Astrocyte (in vitro differentiated cells and primary cell): ENCODE data around the gene WSB2. TPM values are rescaled to one million over a fixed set of nuclear protein-coding genes. Genes with fewer than 3 reads are reported as not detected.

ENCODE experiments used
- DNase-seq: peaks from one replicate; pipeline ENCODE4 v3.0.0-alpha.2; 2010; ENCODE audit warnings: low read depth
- FAIRE-seq: peaks from 2 replicates; lab custom pipeline; 2011; peaks lifted over from hg19 to GRCh38; lab: Jason Lieb, UNC
- H2AFZ ChIP-seq: 2 replicates; pipeline ENCODE4 v1.6.0; 2012; ENCODE audit warnings: low read depth, low read length, inconsistent platforms
- H3K27ac ChIP-seq: 2 replicates; pipeline ENCODE4 v1.5.1; 2011; ENCODE audit warnings: low read depth, low read length, inconsistent platforms
- H3K27me3 ChIP-seq: 2 replicates; pipeline ENCODE4 v1.6.0; 2011; ENCODE audit warnings: low read length, inconsistent platforms; ENCODE audit not compliant: insufficient read depth
- H3K36me3 ChIP-seq: 2 replicates; pipeline ENCODE4 v1.5.1; 2011; ENCODE audit warnings: low read length, inconsistent platforms; ENCODE audit not compliant: insufficient read depth
- H3K4me1 ChIP-seq: 2 replicates; pipeline ENCODE4 v1.5.1; 2011; ENCODE audit warnings: low read length, inconsistent platforms; ENCODE audit not compliant: insufficient read depth
- H3K4me2 ChIP-seq: 2 replicates; pipeline ENCODE4 v1.6.0; 2012; ENCODE audit warnings: low read length, inconsistent platforms
- H3K4me3 ChIP-seq: 2 replicates; pipeline ENCODE4 v1.5.1; 2011; ENCODE audit warnings: low read depth, mild to moderate bottlenecking, low read length, inconsistent platforms; ENCODE audit not compliant: insufficient read depth
- H3K79me2 ChIP-seq: 2 replicates; pipeline ENCODE4 v1.6.0; 2012; ENCODE audit warnings: mild to moderate bottlenecking, low read length, inconsistent platforms; ENCODE audit not compliant: insufficient read depth
- H3K9ac ChIP-seq: 2 replicates; pipeline ENCODE4 v1.6.0; 2012; ENCODE audit warnings: mild to moderate bottlenecking, low read length, inconsistent platforms
- H3K9me3 ChIP-seq: 2 replicates; pipeline ENCODE4 v1.5.1; 2012; ENCODE audit warnings: low read depth, mild to moderate bottlenecking, low read length, inconsistent platforms; ENCODE audit not compliant: insufficient read depth
- H4K20me1 ChIP-seq: 2 replicates; pipeline ENCODE4 v1.6.0; 2012; ENCODE audit warnings: low read length, inconsistent platforms; ENCODE audit not compliant: insufficient read depth
- H3K27ac Mint-ChIP-seq: one replicate; pipeline ENCODE4 v1.8.0; 2021; ENCODE audit warnings: mild to moderate bottlenecking, mixed read lengths; ENCODE audit not compliant: unreplicated experiment
- H3K27me3 Mint-ChIP-seq: one replicate; pipeline ENCODE4 v1.8.0; 2021; ENCODE audit warnings: low read depth, mixed read lengths; ENCODE audit not compliant: unreplicated experiment
- H3K36me3 Mint-ChIP-seq: one replicate; pipeline ENCODE4 v1.8.0; 2021; ENCODE audit warnings: low read depth, mixed read lengths; ENCODE audit not compliant: unreplicated experiment
- H3K4me1 Mint-ChIP-seq: one replicate; pipeline ENCODE4 v1.8.0; 2021; ENCODE audit warnings: low read depth, mixed read lengths; ENCODE audit not compliant: unreplicated experiment
- H3K4me3 Mint-ChIP-seq: one replicate; pipeline ENCODE4 v1.8.0; 2021; ENCODE audit warnings: mild to moderate bottlenecking, moderate library complexity, mixed read lengths; ENCODE audit not compliant: unreplicated experiment
- H3K9me3 Mint-ChIP-seq: one replicate; pipeline ENCODE4 v1.8.0; 2021; ENCODE audit warnings: mild to moderate bottlenecking, mixed read lengths; ENCODE audit not compliant: unreplicated experiment
- EZH2 ChIP-seq: IDR thresholded peaks from 2 replicates; pipeline ENCODE4 v1.6.1; 2012; ENCODE audit warnings: mild to moderate bottlenecking, low read length, inconsistent platforms; ENCODE audit not compliant: insufficient read depth
- total RNA-seq: library from RNA; stranded (reverse); gene quantifications from 2 replicates; pipeline ENCODE4 v1.2.1, GENCODE V29; 2021
- TF ChIP-seq, protein P1 (sequence below): IDR thresholded peaks from 2 replicates; pipeline ENCODE4 v1.5.1; 2011; ENCODE audit warnings: low read depth, mild to moderate bottlenecking, inconsistent platforms, low read length, moderate library complexity; ENCODE audit not compliant: insufficient read depth

Gene WSB2
- total RNA-seq, 1 donor from 2014 or later, result 113 TPM

DNA sequence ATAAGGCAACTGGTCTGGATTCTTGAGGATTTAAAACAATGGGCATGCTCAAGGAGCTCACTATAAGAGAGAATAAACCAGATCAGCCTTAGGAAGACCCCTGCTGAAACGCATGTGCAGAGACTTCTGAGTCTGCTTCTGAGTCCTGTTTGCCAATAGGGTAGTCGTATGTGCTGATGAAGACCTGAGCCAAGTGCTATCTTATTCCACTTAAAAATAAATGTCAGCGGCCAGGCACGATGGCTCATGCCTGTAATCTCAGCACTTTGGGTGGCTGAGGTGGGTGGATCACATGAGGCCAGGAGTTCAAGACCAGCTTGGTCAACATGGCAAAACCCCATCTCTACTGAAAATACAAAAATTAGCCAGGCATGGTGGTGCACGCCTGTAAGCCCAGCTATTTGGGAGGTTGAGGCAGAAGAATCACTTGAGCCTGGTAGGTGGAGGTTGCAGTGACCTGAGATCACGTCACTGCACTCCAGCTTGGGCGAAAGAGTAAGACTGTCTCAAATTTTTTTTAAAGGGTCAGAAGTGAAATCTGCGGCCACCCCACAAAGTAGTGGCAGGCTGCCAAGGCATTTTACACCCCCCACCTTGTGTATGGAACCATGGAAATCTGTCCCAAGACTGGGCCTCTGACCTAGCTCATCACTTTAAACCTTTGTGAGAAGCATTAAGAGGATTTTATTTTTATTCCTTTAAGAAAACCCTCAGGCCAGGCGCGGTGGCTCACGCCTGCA, 24.1 kb downstream of the WSB2 start:
- FAIRE-seq, result no peak
- peaks cover 66% of the 10 kb centered on the region for H3K36me3 ChIP-seq

DNA sequence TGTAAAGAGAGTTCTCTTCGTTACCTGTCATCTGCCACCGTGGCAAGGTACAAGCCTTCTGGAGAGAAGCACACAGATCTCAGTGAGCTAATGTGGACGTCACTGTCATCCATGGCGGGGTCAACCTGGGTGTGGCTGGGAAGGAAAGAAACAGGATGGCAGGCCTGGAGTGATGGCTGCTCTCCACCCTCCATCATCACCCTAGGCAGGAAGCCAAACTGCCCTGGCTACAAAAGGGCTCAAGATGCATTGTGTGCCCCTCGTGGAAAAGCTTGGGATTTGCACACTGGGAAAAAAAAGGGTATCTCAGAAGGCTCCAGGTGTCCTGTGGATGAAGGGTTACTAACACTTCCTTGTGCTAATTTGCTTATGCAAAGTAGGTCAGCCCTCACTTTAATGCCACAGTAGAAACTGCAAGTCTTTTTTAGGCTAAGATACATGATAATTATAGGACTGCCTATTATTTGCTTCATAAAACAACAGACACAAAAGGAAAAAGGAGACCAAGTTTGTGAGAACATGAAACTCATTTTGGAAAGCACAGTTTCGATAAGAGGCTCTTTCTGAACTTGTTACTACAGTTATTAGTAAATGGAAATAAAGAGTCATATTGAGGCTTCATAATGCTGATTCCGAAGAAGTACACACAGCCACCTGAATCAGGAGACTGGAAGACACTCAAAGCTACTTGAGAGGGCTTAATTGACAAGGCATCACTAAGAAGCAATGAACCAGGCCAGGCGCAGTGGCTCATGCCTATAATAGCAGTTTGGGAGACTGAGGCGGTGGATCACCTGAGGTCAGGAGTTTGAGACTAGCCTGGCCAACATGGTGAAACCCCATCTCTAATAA, 25.6 kb downstream of the WSB2 start:
- Mint-ChIP-seq H3K27me3 (no peaks in the 10 kb centered on the region), H3K27ac (peak overlapping the region; percentile 4), H3K9me3 (no peaks in the 10 kb centered on the region), H3K4me3 (no peak overlapping the region), H3K36me3 (peaks cover 7% of the 10 kb centered on the region), H3K4me1 (peaks cover 4% of the 10 kb centered on the region)
- Histone ChIP-seq H4K20me1 (peaks cover 38% of the 10 kb centered on the region), H3K9ac (no peak overlapping the region), H3K9me3 (no peaks in the 10 kb centered on the region), H3K27me3 (no peaks in the 10 kb centered on the region), H2AFZ (no peak overlapping the region), H3K27ac (no peak overlapping the region), H3K36me3 (peaks cover 69% of the 10 kb centered on the region), H3K4me1 (peaks cover 8% of the 10 kb centered on the region), H3K4me3 (no peak overlapping the region), H3K4me2 (no peak overlapping the region), H3K79me2 (peaks cover 6% of the 10 kb centered on the region)
- DNase-seq, result no peak
- no peak for FAIRE-seq
- TF ChIP-seq, protein P1, sequence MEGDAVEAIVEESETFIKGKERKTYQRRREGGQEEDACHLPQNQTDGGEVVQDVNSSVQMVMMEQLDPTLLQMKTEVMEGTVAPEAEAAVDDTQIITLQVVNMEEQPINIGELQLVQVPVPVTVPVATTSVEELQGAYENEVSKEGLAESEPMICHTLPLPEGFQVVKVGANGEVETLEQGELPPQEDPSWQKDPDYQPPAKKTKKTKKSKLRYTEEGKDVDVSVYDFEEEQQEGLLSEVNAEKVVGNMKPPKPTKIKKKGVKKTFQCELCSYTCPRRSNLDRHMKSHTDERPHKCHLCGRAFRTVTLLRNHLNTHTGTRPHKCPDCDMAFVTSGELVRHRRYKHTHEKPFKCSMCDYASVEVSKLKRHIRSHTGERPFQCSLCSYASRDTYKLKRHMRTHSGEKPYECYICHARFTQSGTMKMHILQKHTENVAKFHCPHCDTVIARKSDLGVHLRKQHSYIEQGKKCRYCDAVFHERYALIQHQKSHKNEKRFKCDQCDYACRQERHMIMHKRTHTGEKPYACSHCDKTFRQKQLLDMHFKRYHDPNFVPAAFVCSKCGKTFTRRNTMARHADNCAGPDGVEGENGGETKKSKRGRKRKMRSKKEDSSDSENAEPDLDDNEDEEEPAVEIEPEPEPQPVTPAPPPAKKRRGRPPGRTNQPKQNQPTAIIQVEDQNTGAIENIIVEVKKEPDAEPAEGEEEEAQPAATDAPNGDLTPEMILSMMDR, result peak; percentile 2
- TF ChIP-seq EZH2, result no peak

More for the DNA sequence above, 24.1 kb downstream of the WSB2 start:
- no peaks in the 10 kb centered on the region for H3K27me3 Mint-ChIP-seq
- no peak for DNase-seq
- peaks cover 12% of the 10 kb centered on the region for H3K36me3 Mint-ChIP-seq
- no peak overlapping the region for H3K4me3 ChIP-seq
- no peak overlapping the region for H2AFZ ChIP-seq
- H3K4me1 ChIP-seq, result peaks cover 8% of the 10 kb centered on the region
- TF ChIP-seq EZH2, result no peak
- TF ChIP-seq, protein P1, result no peak
- no peak overlapping the region for H3K4me3 Mint-ChIP-seq
- peaks cover 4% of the 10 kb centered on the region for H3K4me1 Mint-ChIP-seq
- H3K27me3 ChIP-seq, result no peaks in the 10 kb centered on the region
- H3K9me3 Mint-ChIP-seq, result no peaks in the 10 kb centered on the region
- H3K9ac ChIP-seq, result no peak overlapping the region
- no peak overlapping the region for H3K4me2 ChIP-seq
- no peak overlapping the region for H3K27ac ChIP-seq
- H3K9me3 ChIP-seq, result no peaks in the 10 kb centered on the region
- H3K27ac Mint-ChIP-seq, result no peak overlapping the region
- peaks cover 48% of the 10 kb centered on the region for H4K20me1 ChIP-seq
- H3K79me2 ChIP-seq, result peaks cover 13% of the 10 kb centered on the region
